GM21526 (cell line): ENCODE measurements around the gene CC2D2A.

Source experiments
- ATAC-seq: cut with Tn5 transposase; IDR thresholded peaks from one replicate; pipeline ENCODE4 v1.9.1; 2021; ENCODE audit warnings: moderate library complexity; ENCODE audit not compliant: unreplicated experiment, low FRiP score

CC2D2A gene

GRCh38 chr4:15459706-15460105, 10.0 kb upstream of the CC2D2A start:
- no peak for ATAC-seq

- no peak for ATAC-seq
Measured at GRCh38 chr4:15466596-15466995, 3.1 kb upstream of the CC2D2A start.

- no peak for ATAC-seq
Measured at GRCh38 chr4:15470128-15470475, 420 bp downstream of the CC2D2A start.

GRCh38 chr4:15476396-15476795, 6.7 kb downstream of the CC2D2A start:
- no peak for ATAC-seq

- ATAC-seq = no peak
Measured at GRCh38 chr4:15478724-15479088, 9.0 kb downstream of the CC2D2A start.

GRCh38 chr4:15479089-15479912, 9.6 kb downstream of the CC2D2A start:
- ATAC-seq = no peak

GRCh38 chr4:15479913-15480185, 10.2 kb downstream of the CC2D2A start:
- no peak for ATAC-seq

GRCh38 chr4:15481961-15482745, 12.5 kb downstream of the CC2D2A start:
- no peak for ATAC-seq

- no peak for ATAC-seq
Measured at GRCh38 chr4:15482842-15483241, 13.2 kb downstream of the CC2D2A start.

- ATAC-seq = no peak
Measured at GRCh38 chr4:15488136-15488535, 18.5 kb downstream of the CC2D2A start.

- ATAC-seq = no peak
Measured at GRCh38 chr4:15488658-15489470, 19.2 kb downstream of the CC2D2A start.

- no peak for ATAC-seq
Measured at GRCh38 chr4:15489551-15489950, 19.9 kb downstream of the CC2D2A start.

GRCh38 chr4:15493411-15493810, 23.7 kb downstream of the CC2D2A start:
- ATAC-seq = no peak

GRCh38 chr4:15495621-15496020, 25.9 kb downstream of the CC2D2A start:
- ATAC-seq = no peak

GRCh38 chr4:15498356-15498755, 28.7 kb downstream of the CC2D2A start:
- no peak for ATAC-seq

- ATAC-seq = no peak
Measured at GRCh38 chr4:15500701-15501100, 31.0 kb downstream of the CC2D2A start.

- no peak for ATAC-seq
Measured at GRCh38 chr4:15501941-15502340, 32.3 kb downstream of the CC2D2A start.

- ATAC-seq = no peak
Measured at GRCh38 chr4:15502384-15502783, 32.7 kb downstream of the CC2D2A start.

GRCh38 chr4:15504041-15504440, 34.4 kb downstream of the CC2D2A start:
- ATAC-seq = no peak

GRCh38 chr4:15506464-15506863, 36.8 kb downstream of the CC2D2A start:
- no peak for ATAC-seq

- no peak for ATAC-seq
Measured at GRCh38 chr4:15507679-15508078, 38.0 kb downstream of the CC2D2A start.
